GM18951 (cell line): ENCODE results near the gene TBL1XR1.

Experiments used
- POLR2A ChIP-seq: IDR thresholded peaks from 4 replicates; pipeline ENCODE4 v1.6.1; 2011; ENCODE audit warnings: mild to moderate bottlenecking; ENCODE audit not compliant: insufficient read length, insufficient read depth; ENCODE audit errors: extremely low read depth
- in situ Hi-C: fragments of 300-500 bp; cut with MboI; formaldehyde crosslinking; loops from one replicate; pipeline ENCODE4 v1.12.0; 2022; ENCODE audit warnings: low sequenced_read_pairs, mixed read lengths, inconsistent platforms; ENCODE audit not compliant: unreplicated experiment

Gene TBL1XR1

GRCh38 chr3:176969506-176969905 is 227.8 kb downstream of the TBL1XR1 start:
- TF ChIP-seq POLR2A, result no peak
- in situ Hi-C loops, result no loop called here
